Sigmoid colon (tissue), 7 donors: Measurements from ENCODE around the gene HBG2. TPM values are rescaled to one million over a fixed set of nuclear protein-coding genes. Genes with fewer than 3 reads are reported as not detected.

Source experiments
- DNase-seq: peaks from one replicate; pipeline ENCODE4 v3.0.0-alpha.2; 2019
- H3K27ac ChIP-seq, 4 donors: fragments of 200-600 bp; sonication (generic); one replicate each; pipeline ENCODE4 v1.5.1; 2016 to 2019; ENCODE audit warnings: mild to moderate bottlenecking in 1 of 4
- H3K27me3 ChIP-seq, 3 donors: fragments of 200-600 bp; sonication (generic); one replicate each; pipeline ENCODE4 v1.5.1; 2019; ENCODE audit warnings: mild to moderate bottlenecking in 1 of 3
- H3K36me3 ChIP-seq, 4 donors: fragments of 200-600 bp; sonication (generic); one replicate each; pipeline ENCODE4 v1.5.1; 2016 to 2019
- H3K4me1 ChIP-seq, 4 donors: fragments of 200-600 bp; sonication (generic); one replicate each; pipeline ENCODE4 v1.5.1; 2017 to 2019
- H3K4me3 ChIP-seq, 4 donors: fragments of 200-600 bp; sonication (generic); one replicate each; pipeline ENCODE4 v1.5.1; 2017 to 2019; ENCODE audit warnings: mild to moderate bottlenecking in 2 of 4, moderate library complexity in 1 of 4
- H3K9me3 ChIP-seq, 4 donors: fragments of 200-600 bp in 3 of 4; sonication (generic) in 3 of 4; one replicate each; pipeline versions ENCODE4 v1.5.1 to v1.6.1; 2013 to 2019
- CTCF ChIP-seq, 4 experiments: fragments of 450-650 bp in 3 of 4; fragments of 200-600 bp in 1 of 4; IDR thresholded peaks; one replicate each; pipeline ENCODE4 v1.5.1; 2016 to 2019; ENCODE audit warnings: antibody characterized with exemption in 4 of 4, mild to moderate bottlenecking in 3 of 4, moderate library complexity in 2 of 4
- EP300 ChIP-seq, 4 donors: sonication (generic); formaldehyde crosslinking; IDR thresholded peaks; one replicate each; pipeline ENCODE4 v1.6.1; 2017; ENCODE audit warnings: antibody characterized with exemption in 4 of 4
- POLR2A ChIP-seq, 2 donors: fragments of 450-650 bp; IDR thresholded peaks; one replicate each; pipeline ENCODE4 v1.6.1; 2016; ENCODE audit warnings: antibody characterized with exemption in 2 of 2, mild to moderate bottlenecking in 2 of 2, moderate library complexity in 2 of 2
- POLR2AphosphoS5 ChIP-seq, 4 donors: sonication (generic); formaldehyde crosslinking; IDR thresholded peaks; one replicate each; pipeline ENCODE4 v1.6.1; 2017; ENCODE audit warnings: antibody characterized with exemption in 4 of 4
- WGBS, 2 donors: extraction: QIAGEN DNeasy Blood & Tissue Kit; methylation state at CpG; one replicate each; pipeline ENCODE4 v1.1.7; 2013; 5-methylcytosine and 5-hydroxymethylcytosine counted together
- intact Hi-C: fragments of 100-400 bp; cut with DNase I; formaldehyde crosslinking; loops from one replicate; pipeline ENCODE4 v1.15.1; 2023
- polyA plus RNA-seq, 3 donors: library from polyadenylated mRNA; stranded (reverse); fragments of 200-250 nt; gene quantifications; one replicate each; pipeline ENCODE4 v1.2.3, GENCODE V29; 2013
- total RNA-seq, 4 donors: library from RNA; depleted of rRNA; stranded (reverse); fragments of >200 nt; gene quantifications; one replicate each; pipeline ENCODE4 v1.1.0, GENCODE V29; 2016
- donor health status: healthy with polysubstance abuse.
- donor health status: Bipolar disorder and iron deficiency.
- donor health status: healthy.

HBG2 gene
- total and polyA plus RNA-seq, 7 donors = not detected

- 35 to 52% methylated on average over 2 of the region's 2 CpGs for WGBS, 2 donors
- TF ChIP-seq POLR2A (IDR thresholded peaks at IDR 0.05) = no peak
- H3K9me3 ChIP-seq = no peaks in the 10 kb centered on the region
- H3K4me1 ChIP-seq = no peaks in the 10 kb centered on the region
- no peaks in the 10 kb centered on the region for H3K36me3 ChIP-seq
- H3K27ac ChIP-seq = no peak overlapping the region
- no peak for DNase-seq
- H3K27me3 ChIP-seq = no peaks in the 10 kb centered on the region
- intact Hi-C loops = no loop called here
- no peak overlapping the region for H3K4me3 ChIP-seq
Observed at GRCh38 chr11:5238486-5238885, 16.1 kb downstream of the HBG2 start.

GRCh38 chr11:5237420-5237819, 17.2 kb downstream of the HBG2 start:
- intact Hi-C loops = no loop called here
- no peak for DNase-seq
- H3K36me3 ChIP-seq = no peaks in the 10 kb centered on the region
- TF ChIP-seq POLR2AphosphoS5 (IDR thresholded peaks at IDR 0.05) = no peak
- 85 to 90% methylated on average over 2 of the region's 2 CpGs for WGBS, 2 donors
- H3K27me3 ChIP-seq = no peaks in the 10 kb centered on the region
- H3K27ac ChIP-seq = no peak overlapping the region
- no peaks in the 10 kb centered on the region for H3K9me3 ChIP-seq
- no peaks in the 10 kb centered on the region for H3K4me1 ChIP-seq
- no peak overlapping the region for H3K4me3 ChIP-seq

- TF ChIP-seq EP300 (IDR thresholded peaks at IDR 0.05) (no peak), POLR2A (IDR thresholded peaks at IDR 0.05) (no peak)
- intact Hi-C loops = no loop called here
- WGBS, 2 donors = 77 to 87% methylated on average over 5 of the region's 5 CpGs
Observed at GRCh38 chr11:5235364-5236095, 19.1 kb downstream of the HBG2 start.

GRCh38 chr11:5234381-5234834, 20.2 kb downstream of the HBG2 start, which contains the start of gene HBD:
TSS of gene HBD (minus strand) at chr11:5234483. CDS start at chr11:5234433, 50 bp downstream.
- Histone ChIP-seq H3K4me1 (no peaks in the 10 kb centered on the region), H3K9me3 (no peaks in the 10 kb centered on the region), H3K4me3 (no peak within 1 kb of the TSS), H3K36me3 (no peaks in the 10 kb centered on the region), H3K27me3 (no peaks in the 10 kb centered on the region), H3K27ac (no peak within 1 kb of the TSS)
- intact Hi-C loops = no loop called here
- TF ChIP-seq CTCF (IDR thresholded peaks at IDR 0.05) (no peak), POLR2A (IDR thresholded peaks at IDR 0.05) (no peak)
- DNase-seq = no peak
- 39 to 61% methylated on average over 2 of the region's 2 CpGs for WGBS, 2 donors

More at GRCh38 chr11:5235364-5236095, 19.1 kb downstream of the HBG2 start:
- no peaks in the 10 kb centered on the region for H3K4me1 ChIP-seq
- no peak for DNase-seq
- H3K4me3 ChIP-seq = no peak overlapping the region
- H3K9me3 ChIP-seq = no peaks in the 10 kb centered on the region
- H3K27ac ChIP-seq = no peak overlapping the region
- no peaks in the 10 kb centered on the region for H3K27me3 ChIP-seq
- no peaks in the 10 kb centered on the region for H3K36me3 ChIP-seq

- DNase-seq = no peak
- Histone ChIP-seq H3K4me1 (no peaks in the 10 kb centered on the region), H3K36me3 (no peaks in the 10 kb centered on the region), H3K27me3 (no peaks in the 10 kb centered on the region), H3K9me3 (no peaks in the 10 kb centered on the region), H3K27ac (no peak overlapping the region), H3K4me3 (no peak overlapping the region)
- intact Hi-C loops = no loop called here
- 31 to 79% methylated on average over 1 of the region's 1 CpG for WGBS, 2 donors
- TF ChIP-seq EP300 (IDR thresholded peaks at IDR 0.05) (no peak), POLR2AphosphoS5 (IDR thresholded peaks at IDR 0.05) (no peak), POLR2A (IDR thresholded peaks at IDR 0.05) (no peak), CTCF (IDR thresholded peaks at IDR 0.05) (no peak)
Observed at GRCh38 chr11:5233307-5233706, 21.3 kb downstream of the HBG2 start.

GRCh38 chr11:5232821-5233220, 21.8 kb downstream of the HBG2 start:
- H3K9me3 ChIP-seq = no peaks in the 10 kb centered on the region
- TF ChIP-seq POLR2AphosphoS5 (IDR thresholded peaks at IDR 0.05) (no peak), POLR2A (IDR thresholded peaks at IDR 0.05) (no peak), EP300 (IDR thresholded peaks at IDR 0.05) (no peak), CTCF (IDR thresholded peaks at IDR 0.05) (no peak)
- H3K4me3 ChIP-seq = no peak overlapping the region
- no peaks in the 10 kb centered on the region for H3K36me3 ChIP-seq
- H3K27ac ChIP-seq = no peak overlapping the region
- no peak for DNase-seq
- 91 to 96% methylated on average over 2 of the region's 2 CpGs for WGBS, 2 donors
- no peaks in the 10 kb centered on the region for H3K4me1 ChIP-seq
- H3K27me3 ChIP-seq = no peaks in the 10 kb centered on the region
- intact Hi-C loops = no loop called here
